Measurements from ENCODE around the gene NACA.
A peak's percentile ranks its signal among the peaks of the same experiment; 100 is the strongest.

Gene NACA

GRCh38 chr12:56724701-56724971, 463 bp downstream of the NACA start:
- DNase-seq (ENCODE audit: low read depth) = no peak
- TF ChIP-seq CTCF (IDR thresholded peaks at IDR 0.05; ENCODE audit: low read depth, low read length, missing control alignments) = no peak
- in situ Hi-C loops (cut with HindIII; ENCODE audit: low sequenced_read_pairs) = no loop called here

GRCh38 chr12:56723889-56724700, 1.0 kb downstream of the NACA start:
- in situ Hi-C loops (cut with HindIII; ENCODE audit: low sequenced_read_pairs) = no loop called here
- no peak for TF ChIP-seq CTCF (IDR thresholded peaks at IDR 0.05; ENCODE audit: low read depth, low read length, missing control alignments)
- DNase-seq (ENCODE audit: low read depth) = peak; percentile 60
- H3K4me3 ChIP-seq (ENCODE audit: low read depth, low read length) = peak overlapping the region; percentile 76

More at GRCh38 chr12:56724701-56724971, 463 bp downstream of the NACA start:
- H3K4me3 ChIP-seq (ENCODE audit: low read depth, low read length) = peak overlapping the region; percentile 76

GRCh38 chr12:56723352-56723751, 1.7 kb downstream of the NACA start:
- in situ Hi-C loops (cut with HindIII; ENCODE audit: low sequenced_read_pairs) = no loop called here
- no peak for TF ChIP-seq CTCF (IDR thresholded peaks at IDR 0.05; ENCODE audit: low read depth, low read length, missing control alignments)
- no peak for DNase-seq (ENCODE audit: low read depth)
- peak overlapping the region; percentile 76 for H3K4me3 ChIP-seq (ENCODE audit: low read depth, low read length)

GRCh38 chr12:56722832-56723231, 2.3 kb downstream of the NACA start:
- peak overlapping the region; percentile 15 for H3K4me3 ChIP-seq (ENCODE audit: low read depth, low read length)
- no peak for TF ChIP-seq CTCF (IDR thresholded peaks at IDR 0.05; ENCODE audit: low read depth, low read length, missing control alignments)
- no peak for DNase-seq (ENCODE audit: low read depth)
- in situ Hi-C loops (cut with HindIII; ENCODE audit: low sequenced_read_pairs) = no loop called here

GRCh38 chr12:56721721-56722120, 3.4 kb downstream of the NACA start:
- in situ Hi-C loops (cut with HindIII; ENCODE audit: low sequenced_read_pairs) = no loop called here
- H3K4me3 ChIP-seq (ENCODE audit: low read depth, low read length) = no peak overlapping the region
- TF ChIP-seq CTCF (IDR thresholded peaks at IDR 0.05; ENCODE audit: low read depth, low read length, missing control alignments) = no peak
- no peak for DNase-seq (ENCODE audit: low read depth)

- no peak for DNase-seq (ENCODE audit: low read depth)
- no peak for TF ChIP-seq CTCF (IDR thresholded peaks at IDR 0.05; ENCODE audit: low read depth, low read length, missing control alignments)
- H3K4me3 ChIP-seq (ENCODE audit: low read depth, low read length) = no peak overlapping the region
- in situ Hi-C loops (cut with HindIII; ENCODE audit: low sequenced_read_pairs) = no loop called here
Observed at GRCh38 chr12:56721216-56721615, 3.9 kb downstream of the NACA start.
